Nephron progenitor cell (in vitro differentiated cells): Measurements from ENCODE around the gene CHTOP.

Experiments used
- DNase-seq: peaks from one replicate; pipeline ENCODE4 v3.0.0; 2021
- H3K27ac Mint-ChIP-seq: 2 replicates; pipeline ENCODE4 v1.8.0; 2021; ENCODE audit warnings: mild to moderate bottlenecking, moderate library complexity, mixed read lengths
- H3K27me3 Mint-ChIP-seq: 2 replicates; pipeline ENCODE4 v1.8.0; 2021; ENCODE audit warnings: mild to moderate bottlenecking, low read depth, mixed read lengths; ENCODE audit not compliant: poor library complexity
- H3K36me3 Mint-ChIP-seq: 2 replicates; pipeline ENCODE4 v1.8.0; 2021; ENCODE audit warnings: low read depth, mixed read lengths
- H3K4me1 Mint-ChIP-seq: 2 replicates; pipeline ENCODE4 v1.8.0; 2021; ENCODE audit warnings: mixed read lengths
- H3K4me3 Mint-ChIP-seq: 2 replicates; pipeline ENCODE4 v1.8.0; 2021; ENCODE audit warnings: mild to moderate bottlenecking, moderate library complexity, mixed read lengths
- H3K9me3 Mint-ChIP-seq: 2 replicates; pipeline ENCODE4 v1.8.0; 2021; ENCODE audit warnings: mild to moderate bottlenecking, moderate library complexity, mixed read lengths
- CTCF ChIP-seq: fragments of 200-600 bp; sonication (generic); IDR thresholded peaks from 2 replicates; pipeline ENCODE4 v1.5.0; 2021; ENCODE audit warnings: antibody characterized with exemption

Gene CHTOP

GRCh38 chr1:153683854-153684253, 50.0 kb downstream of the CHTOP start:
- peaks cover 46% of the 10 kb centered on the region for H3K27me3 Mint-ChIP-seq
- H3K36me3 Mint-ChIP-seq, result no peaks in the 10 kb centered on the region
- no peaks in the 10 kb centered on the region for H3K9me3 Mint-ChIP-seq
- DNase-seq, result no peak
- no peak overlapping the region for H3K4me3 Mint-ChIP-seq
- no peak for TF ChIP-seq CTCF
- peaks cover 48% of the 10 kb centered on the region for H3K4me1 Mint-ChIP-seq
- no peak overlapping the region for H3K27ac Mint-ChIP-seq

- H3K27me3 Mint-ChIP-seq, result peaks cover 36% of the 10 kb centered on the region
- TF ChIP-seq CTCF, result no peak
- no peak for DNase-seq
- H3K9me3 Mint-ChIP-seq, result no peaks in the 10 kb centered on the region
- H3K4me3 Mint-ChIP-seq, result no peak overlapping the region
- no peaks in the 10 kb centered on the region for H3K36me3 Mint-ChIP-seq
- peaks cover 51% of the 10 kb centered on the region for H3K4me1 Mint-ChIP-seq
- H3K27ac Mint-ChIP-seq, result peak overlapping the region; percentile 44
Measured at GRCh38 chr1:153684892-153685291, 51.0 kb downstream of the CHTOP start.

GRCh38 chr1:153685544-153686340, 51.9 kb downstream of the CHTOP start:
- DNase-seq, result no peak
- Mint-ChIP-seq H3K27ac (peak overlapping the region; percentile 97), H3K9me3 (no peaks in the 10 kb centered on the region), H3K4me1 (peaks cover 50% of the 10 kb centered on the region), H3K4me3 (no peak overlapping the region), H3K36me3 (no peaks in the 10 kb centered on the region), H3K27me3 (peaks cover 28% of the 10 kb centered on the region)
- no peak for TF ChIP-seq CTCF

- no peak for TF ChIP-seq CTCF
- Mint-ChIP-seq H3K36me3 (no peaks in the 10 kb centered on the region), H3K9me3 (no peaks in the 10 kb centered on the region), H3K4me3 (no peak overlapping the region), H3K27ac (no peak overlapping the region), H3K4me1 (peaks cover 60% of the 10 kb centered on the region), H3K27me3 (peaks cover 10% of the 10 kb centered on the region)
- no peak for DNase-seq
Measured at GRCh38 chr1:153687346-153688125, 53.7 kb downstream of the CHTOP start.

- Mint-ChIP-seq H3K4me1 (peaks cover 60% of the 10 kb centered on the region), H3K27me3 (peaks cover 7% of the 10 kb centered on the region), H3K9me3 (no peaks in the 10 kb centered on the region), H3K4me3 (no peak overlapping the region), H3K27ac (no peak overlapping the region), H3K36me3 (no peaks in the 10 kb centered on the region)
- no peak for TF ChIP-seq CTCF
- DNase-seq, result no peak
Measured at GRCh38 chr1:153688276-153688675, 54.4 kb downstream of the CHTOP start.
